Mucosa of gallbladder (tissue), 1 donor: ENCODE results near the gene VEPH1. TPM values are rescaled to one million over a fixed set of nuclear protein-coding genes. Genes with fewer than 3 reads are reported as not detected.

ENCODE experiments used
- DNase-seq: peaks from one replicate; pipeline ENCODE4 v3.0.0-alpha.2; 2020; ENCODE audit warnings: low spot score
- total RNA-seq: library from RNA; stranded (reverse); gene quantifications from one replicate; pipeline ENCODE4 v1.2.1, GENCODE V29; 2021
- donor health status: DM: no; HTN: no; CAD: no.

The VEPH1 gene
- 3.1 TPM for total RNA-seq

- no peak for DNase-seq
Measured at GRCh38 chr3:157502916-157503595, at the start of gene VEPH1. Gene VEPH1 (minus strand): TSS chr3:157503416. CDS start chr3:157495349, 8,067 bp downstream.

GRCh38 chr3:157551961-157552360, 48.7 kb upstream of the VEPH1 start:
- DNase-seq: no peak

GRCh38 chr3:157549498-157549897, 46.3 kb upstream of the VEPH1 start:
- no peak for DNase-seq

GRCh38 chr3:157544501-157545130, 41.4 kb upstream of the VEPH1 start:
- DNase-seq: no peak

GRCh38 chr3:157543501-157544035, 40.4 kb upstream of the VEPH1 start:
- DNase-seq: no peak

- peak; percentile 73 for DNase-seq
Measured at GRCh38 chr3:157542711-157543500, 39.7 kb upstream of the VEPH1 start.

- no peak for DNase-seq
Measured at GRCh38 chr3:157541506-157542236, 38.5 kb upstream of the VEPH1 start.

GRCh38 chr3:157540656-157541055, 37.4 kb upstream of the VEPH1 start:
- DNase-seq: no peak

GRCh38 chr3:157535667-157536066, 32.5 kb upstream of the VEPH1 start:
- no peak for DNase-seq

GRCh38 chr3:157534725-157535161, 31.5 kb upstream of the VEPH1 start:
- DNase-seq: no peak

GRCh38 chr3:157533298-157534070, 30.3 kb upstream of the VEPH1 start:
- no peak for DNase-seq

GRCh38 chr3:157532529-157533297, 29.5 kb upstream of the VEPH1 start:
- DNase-seq: peak; percentile 29

- no peak for DNase-seq
Measured at GRCh38 chr3:157531771-157532170, 28.6 kb upstream of the VEPH1 start.

- no peak for DNase-seq
Measured at GRCh38 chr3:157531301-157531660, 28.1 kb upstream of the VEPH1 start.

GRCh38 chr3:157530637-157531300, 27.6 kb upstream of the VEPH1 start:
- DNase-seq: no peak

- no peak for DNase-seq
Measured at GRCh38 chr3:157529751-157530150, 26.5 kb upstream of the VEPH1 start.

GRCh38 chr3:157529085-157529484, 25.9 kb upstream of the VEPH1 start:
- no peak for DNase-seq

GRCh38 chr3:157527131-157527881, 24.1 kb upstream of the VEPH1 start:
- no peak for DNase-seq

- no peak for DNase-seq
Measured at GRCh38 chr3:157526036-157526435, 22.8 kb upstream of the VEPH1 start.
